Measurements from ENCODE around the gene DACT3. TPM values are rescaled to one million over a fixed set of nuclear protein-coding genes. Genes with fewer than 3 reads are reported as not detected.

DACT3 gene
- total and polyA plus RNA-seq, 7 donors, result 0.44 to 1.6 (median 0.76) TPM

DNA sequence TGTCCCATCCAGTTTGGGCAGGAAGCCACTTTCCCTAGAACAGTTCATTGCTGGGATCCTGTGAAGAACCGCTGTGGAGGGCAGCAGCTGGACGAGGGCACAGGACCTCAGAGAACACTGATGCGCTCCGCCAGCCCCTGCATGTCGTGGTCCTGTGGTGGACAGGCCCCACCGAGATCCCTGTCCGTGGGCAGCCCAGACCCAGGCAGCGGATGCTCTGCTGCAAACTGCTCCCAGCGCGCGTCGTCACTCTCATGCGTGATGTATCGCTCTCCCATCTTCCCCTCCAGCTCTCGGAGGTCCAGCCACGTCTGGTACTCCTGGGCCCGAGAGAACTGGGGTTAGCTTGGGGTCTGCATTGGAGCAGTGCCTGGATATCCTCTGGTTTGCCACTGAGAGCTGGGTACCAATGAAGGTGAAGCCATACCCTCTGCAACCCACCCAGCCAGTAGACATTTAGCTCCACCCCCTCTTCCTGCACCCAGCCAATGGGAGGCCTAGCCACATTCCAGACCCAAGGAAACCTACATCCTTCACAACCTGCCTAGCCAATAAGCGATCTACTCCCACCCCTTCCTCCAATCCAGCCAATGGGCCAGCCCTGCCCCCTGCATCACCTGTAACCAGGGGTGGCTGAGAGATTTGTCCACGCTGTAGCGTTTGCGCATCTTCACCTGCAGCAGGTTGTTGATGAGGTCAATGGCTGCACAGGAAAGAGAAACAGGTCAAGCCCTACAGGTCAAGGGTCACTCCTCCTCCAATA is 13.6 kb upstream of the DACT3 start:
- Histone ChIP-seq H3K27ac (no peak overlapping the region), H3K27me3 (ENCODE audit: insufficient read depth in 3 of 3, low read length in 2 of 3) (no peaks in the 10 kb centered on the region), H3K36me3 (ENCODE audit: insufficient read depth in 1 of 2, low read depth in 1 of 2) (peaks cover 0 to 51% of the 10 kb centered on the region in 2 donors), H3K4me1 (no peaks in the 10 kb centered on the region), H3K4me3 (no peak overlapping the region), H3K9me3 (no peaks in the 10 kb centered on the region)
- DNase-seq, result no peak
- intact Hi-C loops (cut with DNase I), result no loop called here
- ATAC-seq, result peak in 1 of 4 donors; percentile 40
- TF ChIP-seq, protein P1, sequence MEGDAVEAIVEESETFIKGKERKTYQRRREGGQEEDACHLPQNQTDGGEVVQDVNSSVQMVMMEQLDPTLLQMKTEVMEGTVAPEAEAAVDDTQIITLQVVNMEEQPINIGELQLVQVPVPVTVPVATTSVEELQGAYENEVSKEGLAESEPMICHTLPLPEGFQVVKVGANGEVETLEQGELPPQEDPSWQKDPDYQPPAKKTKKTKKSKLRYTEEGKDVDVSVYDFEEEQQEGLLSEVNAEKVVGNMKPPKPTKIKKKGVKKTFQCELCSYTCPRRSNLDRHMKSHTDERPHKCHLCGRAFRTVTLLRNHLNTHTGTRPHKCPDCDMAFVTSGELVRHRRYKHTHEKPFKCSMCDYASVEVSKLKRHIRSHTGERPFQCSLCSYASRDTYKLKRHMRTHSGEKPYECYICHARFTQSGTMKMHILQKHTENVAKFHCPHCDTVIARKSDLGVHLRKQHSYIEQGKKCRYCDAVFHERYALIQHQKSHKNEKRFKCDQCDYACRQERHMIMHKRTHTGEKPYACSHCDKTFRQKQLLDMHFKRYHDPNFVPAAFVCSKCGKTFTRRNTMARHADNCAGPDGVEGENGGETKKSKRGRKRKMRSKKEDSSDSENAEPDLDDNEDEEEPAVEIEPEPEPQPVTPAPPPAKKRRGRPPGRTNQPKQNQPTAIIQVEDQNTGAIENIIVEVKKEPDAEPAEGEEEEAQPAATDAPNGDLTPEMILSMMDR (IDR thresholded peaks at IDR 0.05), result no peak
- 93 to 95% (median 94%) methylated on average over 21 of the region's 21 CpGs for WGBS, 3 donors

DNA sequence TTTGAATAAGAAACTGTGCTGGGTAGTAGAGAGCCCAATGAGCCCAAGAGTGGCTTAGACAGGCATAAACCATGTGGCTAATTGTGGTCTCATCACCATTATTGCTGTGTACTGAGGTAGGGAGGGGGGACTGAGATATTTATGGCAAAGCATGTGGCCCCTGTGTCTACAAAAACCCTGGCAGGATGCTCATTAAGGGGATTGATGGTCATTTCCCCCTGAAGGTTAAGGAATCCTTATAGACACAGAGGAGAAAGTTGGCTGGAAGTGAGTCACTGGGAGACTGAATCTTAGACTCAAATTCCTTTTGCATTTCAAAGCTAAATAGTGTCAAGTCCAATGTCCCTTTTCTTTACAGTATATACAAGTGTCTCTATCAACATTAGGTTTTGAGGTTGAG is 9.8 kb upstream of the DACT3 start:
- intact Hi-C loops (cut with DNase I), result no loop called here

DNA sequence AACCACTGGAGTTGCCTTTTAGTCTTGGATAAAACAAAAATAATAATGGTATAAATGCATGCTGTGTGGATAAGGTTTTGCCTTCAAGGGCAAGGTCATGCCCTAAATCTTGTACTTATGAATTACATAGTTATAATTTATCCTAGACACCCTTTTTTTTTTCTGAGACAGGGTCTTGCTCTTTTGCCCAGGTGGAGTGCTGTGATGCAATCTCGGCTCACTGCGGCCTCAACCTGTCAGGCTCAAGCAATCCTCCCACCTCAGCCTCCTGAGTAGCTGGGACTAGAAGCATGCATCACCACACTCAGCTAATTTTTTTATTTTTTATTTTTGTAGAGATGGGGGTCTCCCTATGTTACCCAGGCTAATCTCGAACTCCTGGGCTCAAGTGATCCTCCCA is 7.7 kb upstream of the DACT3 start:
- Histone ChIP-seq H3K27ac (no peak overlapping the region), H3K9me3 (no peaks in the 10 kb centered on the region), H3K4me1 (no peaks in the 10 kb centered on the region), H3K27me3 (ENCODE audit: insufficient read depth in 3 of 3, low read length in 2 of 3) (no peaks in the 10 kb centered on the region), H3K36me3 (ENCODE audit: insufficient read depth in 1 of 2, low read depth in 1 of 2) (peaks cover 0 to 9% of the 10 kb centered on the region in 2 donors), H3K4me3 (no peak overlapping the region)
- DNase-seq (no peak), ATAC-seq (no peak)
- TF ChIP-seq, protein P1 (IDR thresholded peaks at IDR 0.05), result no peak
- WGBS, 3 donors, result 90 to 98% (median 94%) methylated on average over 3 of the region's 3 CpGs
- intact Hi-C loops (cut with DNase I), result no loop called here

More for the DNA sequence above, 9.8 kb upstream of the DACT3 start:
- ATAC-seq (no peak), DNase-seq (no peak)
- no peak overlapping the region for H3K4me3 ChIP-seq
- no peaks in the 10 kb centered on the region for H3K9me3 ChIP-seq
- TF ChIP-seq, protein P1 (IDR thresholded peaks at IDR 0.05), result no peak
- H3K27me3 ChIP-seq (ENCODE audit: insufficient read depth in 3 of 3, low read length in 2 of 3), result no peaks in the 10 kb centered on the region
- no peak overlapping the region for H3K27ac ChIP-seq
- H3K36me3 ChIP-seq (ENCODE audit: insufficient read depth in 1 of 2, low read depth in 1 of 2), result peaks cover 0 to 27% of the 10 kb centered on the region in 2 donors
- no peaks in the 10 kb centered on the region for H3K4me1 ChIP-seq

DNA sequence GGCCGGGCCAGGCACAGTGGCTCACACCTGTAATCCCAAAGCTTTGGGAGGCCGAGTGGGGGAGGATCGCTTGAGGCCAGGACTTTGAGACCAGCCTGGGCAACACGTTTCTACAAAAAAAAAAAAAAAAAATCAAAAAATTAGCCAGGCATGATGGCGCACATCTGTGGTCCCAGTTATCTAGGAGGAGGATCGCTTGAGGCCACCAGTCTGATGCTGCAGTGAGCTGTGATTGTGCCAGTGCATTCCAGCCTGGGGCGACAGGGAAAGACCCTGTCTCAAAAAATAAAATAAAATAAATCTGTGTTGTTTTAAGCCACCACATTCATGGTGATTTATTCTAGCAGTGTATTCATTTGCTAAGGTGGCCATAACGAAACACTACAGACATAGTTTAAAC is 4.1 kb upstream of the DACT3 start:
- Histone ChIP-seq H3K36me3 (ENCODE audit: insufficient read depth in 1 of 2, low read depth in 1 of 2) (no peaks in the 10 kb centered on the region), H3K9me3 (no peaks in the 10 kb centered on the region), H3K27ac (no peak overlapping the region), H3K4me1 (peaks cover 11% of the 10 kb centered on the region), H3K4me3 (no peak overlapping the region), H3K27me3 (ENCODE audit: insufficient read depth in 3 of 3, low read length in 2 of 3) (peaks cover 0 to 5% (median 4%) of the 10 kb centered on the region in 3 donors)
- TF ChIP-seq, protein P1 (IDR thresholded peaks at IDR 0.05), result no peak
- DNase-seq (no peak), ATAC-seq (no peak)
- intact Hi-C loops (cut with DNase I), result no loop called here
- WGBS, 3 donors, result 84% methylated on average over 8 of the region's 8 CpGs
